SKM-1 treated with dmso at 0.1 percent for 144 hours (cell line): ENCODE results near the gene CACNB1.
"Not testable (repeated sequence)": the region's sequence is repeated elsewhere in the genome, so short reads cannot be mapped to it uniquely, and the experiment has no call there.

ENCODE experiments used
- DNase-seq: peaks from one replicate; lab custom pipeline; 2025; ENCODE audit not compliant: unreplicated experiment; lab: John Stamatoyannopoulos, UW

The CACNB1 gene

GRCh38 chr17:39129544-39129943 lies 67.9 kb downstream of the CACNB1 start:
- DNase-seq, result not testable (repeated sequence)

- no peak for DNase-seq
Measured at GRCh38 chr17:39126436-39126835, 71.0 kb downstream of the CACNB1 start.

- DNase-seq, result no peak
Measured at GRCh38 chr17:39125143-39125875, 72.2 kb downstream of the CACNB1 start.

GRCh38 chr17:39123627-39124026 lies 73.8 kb downstream of the CACNB1 start:
- DNase-seq, result no peak
